Erythroblast (primary cell): ENCODE results near the gene TAB3.

Experiments
- GATA1 ChIP-seq: IDR thresholded peaks from 2 replicates; pipeline ENCODE4 v1.6.1; 2011; ENCODE audit warnings: low read depth, mild to moderate bottlenecking, control low read depth, low read length, moderate library complexity
- POLR2A ChIP-seq: IDR thresholded peaks from 2 replicates; pipeline ENCODE4 v1.6.1; 2011; ENCODE audit warnings: mild to moderate bottlenecking, low read length

GRCh38 chrX:30798810-30799209, 90.2 kb downstream of the TAB3 start:
- no peak for TF ChIP-seq POLR2A
- TF ChIP-seq GATA1: no peak
